K562 (cell line): ENCODE measurements around the gene ACSL3. TPM values are rescaled to one million over a fixed set of nuclear protein-coding genes. Genes with fewer than 3 reads are reported as not detected.

Experiments
- ATAC-seq: fragments of 200-7000 bp; cut with Tn5 transposase; 3 replicates; pipeline ENCODE4 v1.9.1; 2020; ENCODE audit warnings: moderate library complexity
- BruUV-seq: library from RNA; stranded (reverse); fragments of 400-500 nt; replicated peaks from 2 replicates; lab custom pipeline; 2021; lab: Mats Ljungman, UMichigan
- CTCF ChIA-PET: fragments of 300-600 bp; formaldehyde crosslinking; extraction: SDS; loops from one replicate; lab custom pipeline; 2021; ENCODE audit warnings: low intra/inter-chr PET ratio; lab: Yijun Ruan, JAX
- POLR2A ChIA-PET: fragments of 300-600, 350-650 bp; sonication (Branson Sonifier 250); formaldehyde crosslinking; extraction: SDS; loops from one replicate; lab custom pipeline; 2021; ENCODE audit warnings: antibody characterized with exemption, inconsistent platforms; lab: Yijun Ruan, JAX
- DNase-seq, 4 experiments: peaks; one replicate each; pipeline versions ENCODE4 v3.0.0 to v3.0.0-alpha.2; 2011 to 2018; ENCODE audit warnings: low spot score in 3 of 4, mixed read lengths in 3 of 4; ENCODE audit errors: extremely low read depth in 1 of 4
- FAIRE-seq: peaks from 2 replicates; lab custom pipeline; 2011; peaks lifted over from hg19 to GRCh38; lab: Jason Lieb, UNC
- H2AFZ ChIP-seq: 2 replicates; pipeline ENCODE4 v1.6.0; 2011; ENCODE audit warnings: low read depth, low read length, control low read depth, inconsistent platforms
- H3K27ac ChIP-seq: fragments of 200-600 bp; 3 replicates; pipeline ENCODE4 v1.8.0; 2011; ENCODE audit warnings: low read depth, mild to moderate bottlenecking, control low read depth, inconsistent platforms, low read length, moderate library complexity, mixed read lengths; ENCODE audit errors: extremely low read depth
- H3K27me3 ChIP-seq, 2 experiments: fragments of 300-600 bp in 1 of 2; 2 replicates in 1 of 2; 3 replicates in 1 of 2; pipeline versions ENCODE4 v1.6.0 to v1.8.0; 2011; ENCODE audit warnings: inconsistent platforms in 2 of 2, low read length in 2 of 2, mild to moderate bottlenecking in 1 of 2, mixed read lengths in 1 of 2, moderate library complexity in 1 of 2; ENCODE audit not compliant: control insufficient read depth in 2 of 2, insufficient read depth in 2 of 2
- H3K36me3 ChIP-seq: fragments of 300-600 bp; 3 replicates; pipeline ENCODE4 v1.8.0; 2011; ENCODE audit warnings: mild to moderate bottlenecking, low read length, inconsistent platforms; ENCODE audit not compliant: control insufficient read depth, insufficient read depth
- H3K4me1 ChIP-seq, 2 experiments: fragments of 200-600 bp in 1 of 2; replicated peaks in 1 of 2; 2 replicates in 1 of 2; 3 replicates in 1 of 2; pipeline versions ENCODE4 v1.5.1 to v1.8.0; 2011; ENCODE audit warnings: inconsistent platforms in 2 of 2, low read length in 2 of 2, mild to moderate bottlenecking in 1 of 2, mixed read lengths in 1 of 2, moderate library complexity in 1 of 2; ENCODE audit not compliant: control insufficient read depth in 2 of 2, insufficient read depth in 2 of 2
- H3K4me2 ChIP-seq: 2 replicates; pipeline ENCODE4 v1.6.1; 2011; ENCODE audit warnings: low read length, control low read depth, inconsistent platforms, mixed read lengths; ENCODE audit not compliant: insufficient read depth
- H3K4me3 ChIP-seq: fragments of 200-600 bp; sonication (generic), shearing (Covaris generic); 2 replicates; pipeline ENCODE4 v1.5.1; 2016; ENCODE audit warnings: control low read depth, inconsistent platforms
- H3K79me2 ChIP-seq: fragments of 200-600 bp; 3 replicates; pipeline ENCODE4 v1.8.0; 2011; ENCODE audit warnings: low read length, inconsistent platforms; ENCODE audit not compliant: control insufficient read depth, insufficient read depth
- H3K9ac ChIP-seq, 2 experiments: 2 replicates each; pipeline versions ENCODE4 v1.6.0 to v1.6.1; 2011; ENCODE audit warnings: low read depth in 2 of 2, low read length in 2 of 2, control low read depth in 1 of 2, inconsistent platforms in 1 of 2, mild to moderate bottlenecking in 1 of 2, mixed read lengths in 1 of 2; ENCODE audit not compliant: insufficient read depth in 1 of 2
- H3K9me1 ChIP-seq: one replicate; pipeline ENCODE4 v1.6.0; 2011; ENCODE audit warnings: inconsistent platforms, mild to moderate bottlenecking, low read length, moderate library complexity; ENCODE audit not compliant: control insufficient read depth, insufficient read depth
- H3K9me3 ChIP-seq: replicated peaks from 2 replicates; pipeline ENCODE4 v1.5.1; 2011; ENCODE audit warnings: low read depth, low read length, inconsistent platforms; ENCODE audit not compliant: control insufficient read depth, insufficient read depth
- H4K20me1 ChIP-seq: replicated peaks from 2 replicates; pipeline ENCODE4 v1.6.1; 2011; ENCODE audit warnings: low read length, inconsistent platforms, mixed read lengths; ENCODE audit not compliant: control insufficient read depth, insufficient read depth
- BHLHE40 ChIP-seq: IDR thresholded peaks from 2 replicates; pipeline ENCODE4 v1.6.1; 2011; ENCODE audit warnings: low read length, improper control_type of control experiment
- CEBPG ChIP-seq, 3 experiments: fragments of 200-800 bp in 1 of 3; sonication (Bioruptor generic) in 1 of 3; sonication (generic) in 1 of 3; formaldehyde crosslinking in 1 of 3; IDR thresholded peaks in 2 of 3; conservative IDR thresholded peaks in 1 of 3; 2 replicates each; pipeline versions ENCODE4 v1.6.1 to v1.8.0; 2016 to 2022; ENCODE audit warnings: missing compliant biosample characterization in 2 of 3, missing genetic modification characterization in 2 of 3, mild to moderate bottlenecking in 1 of 3, missing genetic modification reagents in 1 of 3
- CHCHD3 ChIP-seq: fragments of 250-450 bp; sonication (Bioruptor Pico); IDR thresholded peaks from 2 replicates; pipeline ENCODE4 v2.1.2; 2022; ENCODE audit warnings: mild to moderate bottlenecking
- KHSRP ChIP-seq: fragments of 450-650 bp; IDR thresholded peaks from 2 replicates; pipeline ENCODE4 v1.6.1; 2017
- PBX2 ChIP-seq, 2 experiments: IDR thresholded peaks in 1 of 2; conservative IDR thresholded peaks in 1 of 2; 2 replicates each; pipeline ENCODE4 v1.6.1; 2016; ENCODE audit warnings: low read depth in 2 of 2, mild to moderate bottlenecking in 1 of 2, missing compliant biosample characterization in 1 of 2, missing genetic modification characterization in 1 of 2, moderate library complexity in 1 of 2
- POLR2G ChIP-seq: fragments of 200-400 bp; formaldehyde crosslinking; IDR thresholded peaks from 2 replicates; pipeline ENCODE4 v1.6.1; 2017; ENCODE audit warnings: low read depth, mild to moderate bottlenecking, antibody characterized with exemption, low read length, moderate library complexity
- SNRNP70 ChIP-seq: fragments of 200-400 bp; formaldehyde crosslinking; optimal IDR thresholded peaks from 2 replicates; pipeline ENCODE3; 2017; ENCODE audit warnings: low read depth, low read length
- SRSF1 ChIP-seq: fragments of 200-400 bp; formaldehyde crosslinking; IDR thresholded peaks from 2 replicates; pipeline ENCODE4 v1.6.1; 2017; ENCODE audit warnings: mild to moderate bottlenecking, low read depth, low read length, moderate library complexity
- TFAM ChIP-seq: fragments of 250-450 bp; sonication (Bioruptor Pico); conservative IDR thresholded peaks from 2 replicates; pipeline ENCODE4 v1.5.0; 2021; ENCODE audit warnings: mild to moderate bottlenecking, moderate library complexity
- ZFX ChIP-seq: sonication (generic); formaldehyde crosslinking; IDR thresholded peaks from 2 replicates; pipeline ENCODE4 v1.8.0; 2022; ENCODE audit warnings: mild to moderate bottlenecking, missing genetic modification reagents, moderate library complexity
- ZNF551 ChIP-seq: fragments of 250-450 bp; sonication (Bioruptor Pico); IDR thresholded peaks from 2 replicates; pipeline ENCODE4 v1.5.0; 2021; ENCODE audit warnings: mild to moderate bottlenecking, moderate library complexity
- ZNF695 ChIP-seq: fragments of 450-650 bp; formaldehyde crosslinking; IDR thresholded peaks from 2 replicates; pipeline ENCODE4 v1.4.0; 2020; ENCODE audit warnings: mild to moderate bottlenecking, moderate library complexity
- WGBS: fragments of 100-300 bp; shearing (Covaris generic); methylation state at CpG from one replicate; pipeline ENCODE4 v1.1.6; 2016; ENCODE audit warnings: low coverage, mixed read lengths; ENCODE audit not compliant: insufficient coverage; ENCODE audit errors: missing lambda C conversion rate; 5-methylcytosine and 5-hydroxymethylcytosine counted together
- in situ Hi-C: fragments of 300-500 bp; cut with MboI; formaldehyde crosslinking; loops from 4 replicates; pipeline ENCODE4 v1.15.0; 2018; ENCODE audit warnings: inconsistent platforms, mixed read lengths
- intact Hi-C: fragments of 100-400 bp; cut with micrococcal nuclease; formaldehyde crosslinking; loops from 2 replicates; pipeline ENCODE4 v1.14.2; 2022
- polyA plus RNA-seq, 8 experiments: library from polyadenylated mRNA; depleted of rRNA in 4 of 8; stranded (reverse) in 5 of 8; unstranded in 3 of 8; fragments of >200 nt; fragmentation: Nextera tagmentation in 2 of 8; fragmentation: Illumina TruSeq in 1 of 8; extraction: Ambion mirVana in 2 of 8; extraction: Trizol in 1 of 8; gene quantifications; 2 replicates each; pipeline versions ENCODE4 v1.2.1 to v1.2.3, GENCODE V29; 2011 to 2014; ENCODE audit warnings: inconsistent platforms in 1 of 8, missing spikeins in 1 of 8
- total RNA-seq, 7 experiments: library from RNA; depleted of rRNA in 6 of 7; stranded (reverse); fragments of >200 nt in 6 of 7; fragmentation: Illumina TruSeq in 2 of 7; extraction: Trizol in 2 of 7; gene quantifications; 2 replicates each; pipeline versions ENCODE4 v1.2.1 to v1.2.3, GENCODE V29; 2011 to 2021; ENCODE audit warnings: low replicate concordance in 1 of 7
- TF ChIP-seq, protein P1 (sequence below): sonication (generic); formaldehyde crosslinking; IDR thresholded peaks from 2 replicates; pipeline ENCODE4 v1.9.0; 2022; ENCODE audit warnings: mild to moderate bottlenecking, missing genetic modification reagents
- TF ChIP-seq, protein P2 (sequence below): fragments of 250-450 bp; sonication (Bioruptor Pico); IDR thresholded peaks from 2 replicates; pipeline ENCODE4 v1.5.0; 2020; ENCODE audit warnings: mild to moderate bottlenecking

Gene ACSL3
- total and polyA plus RNA-seq, 9 of the 15 experiments (the other 6 are each of a cell fraction or from before 2014, with no cell fraction given), result 21.3 to 123 (median 85.2) TPM

DNA sequence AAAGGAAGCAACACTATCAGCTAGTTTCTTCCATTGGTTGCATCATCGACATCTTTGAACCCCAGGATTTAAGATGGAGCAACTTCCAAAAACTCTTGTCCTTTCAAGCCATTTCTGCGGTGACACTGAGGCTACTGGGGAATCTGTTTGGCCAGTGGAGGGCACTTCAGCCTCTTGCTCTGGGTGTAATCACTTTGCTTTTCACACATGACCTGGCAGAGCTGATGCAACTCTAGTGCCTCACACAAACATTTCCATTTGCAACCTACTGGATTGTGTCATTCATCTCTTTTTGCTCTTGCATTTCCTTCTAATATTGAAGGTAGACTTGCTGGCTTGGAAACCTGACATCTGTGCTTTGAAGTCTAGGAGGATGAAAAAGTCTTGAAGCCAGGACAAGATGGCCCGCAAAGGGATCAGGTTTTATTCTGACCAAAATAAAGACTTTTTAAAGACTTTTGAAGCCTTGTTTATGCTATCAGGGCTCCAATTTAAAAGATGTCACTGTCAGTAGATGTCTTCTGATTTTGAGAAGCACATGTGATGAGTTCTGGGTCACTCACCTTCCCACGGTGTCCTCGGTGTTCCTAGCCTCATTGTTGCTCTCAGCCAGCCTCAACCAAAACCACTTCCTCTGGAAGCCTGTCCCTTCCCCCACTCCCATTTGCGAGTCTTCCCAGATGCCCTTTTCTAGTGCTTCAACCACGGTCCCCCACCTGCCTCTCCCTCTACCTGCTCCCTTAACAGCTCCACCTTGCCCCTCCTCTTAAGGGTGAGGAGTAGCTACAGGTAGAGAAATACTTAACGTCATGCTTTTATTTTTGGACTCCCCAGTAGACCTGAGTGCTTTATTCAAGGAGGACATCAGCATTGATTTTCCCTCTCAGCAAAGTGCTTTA lies 121.4 kb downstream of the ACSL3 start:
- H3K79me2 ChIP-seq, result no peaks in the 10 kb centered on the region
- intact Hi-C loops (loop anchor here (1.0 to 5.0 kb wide), 2 partner anchors 60 to 119 kb away; no protein-coding TSS in a partner anchor), in situ Hi-C loops (no loop called here)
- H3K27me3 ChIP-seq, result no peaks in the 10 kb centered on the region
- no TSS peak for BruUV-seq
- H3K9ac ChIP-seq, result no peak overlapping the region
- no peak overlapping the region; the same call in 2 of the 3 replicates for H3K27ac ChIP-seq
- DNase-seq, result peak in 2 of 4 experiments; percentile 21 to 56
- peak; percentile 99 for ATAC-seq
- no peak overlapping the region for H3K4me2 ChIP-seq
- H2AFZ ChIP-seq, result peak overlapping the region; percentile 66
- no peaks in the 10 kb centered on the region for H3K36me3 ChIP-seq
- peak; percentile 91 for FAIRE-seq
- ChIA-PET CTCF (interaction anchor here (1.0 kb wide), 1 partner anchor 817 kb away, joined by 3 read pairs; no protein-coding TSS in a partner anchor), POLR2A (interaction anchor here (1.3 kb wide), 1 partner anchor 10 kb away, joined by 3 read pairs; no protein-coding TSS in a partner anchor)
- H3K4me3 ChIP-seq, result no peak overlapping the region
- H3K4me1 ChIP-seq, result peaks cover 0 to 6% of the 10 kb centered on the region in 2 experiments; a peak in 1 of 5 replicates
- 28% methylated on average over 4 of the region's 8 CpGs for WGBS
- H3K9me3 ChIP-seq, result no peaks in the 10 kb centered on the region
- no peaks in the 10 kb centered on the region for H4K20me1 ChIP-seq
- H3K9me1 ChIP-seq, result no peaks in the 10 kb centered on the region
- no peak for TF ChIP-seq ZNF695 (CRISPR knock-in tag)
- TF ChIP-seq PBX2 (CRISPR knock-in tag; IDR thresholded peaks at IDR 0.05; ENCODE audit: low read depth), result no peak
- peak; percentile 24; the same call in 1 of the 2 replicates for TF ChIP-seq PBX2 (tag; conservative IDR thresholded peaks at IDR 0.05; ENCODE audit: low read depth)
- no peak for TF ChIP-seq TFAM (CRISPR knock-in tag)
- TF ChIP-seq, protein P1, sequence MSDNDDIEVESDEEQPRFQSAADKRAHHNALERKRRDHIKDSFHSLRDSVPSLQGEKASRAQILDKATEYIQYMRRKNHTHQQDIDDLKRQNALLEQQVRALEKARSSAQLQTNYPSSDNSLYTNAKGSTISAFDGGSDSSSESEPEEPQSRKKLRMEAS (CRISPR knock-in tag), result no peak
- peak; percentile 96 for TF ChIP-seq CEBPG (CRISPR knock-in tag; IDR thresholded peaks at IDR 0.05)
- peak; percentile 95 to 98 for TF ChIP-seq CEBPG (tag; conservative IDR thresholded peaks at IDR 0.05 in 1 of 2, IDR thresholded peaks at IDR 0.05 in 1 of 2)
- TF ChIP-seq, protein P2, sequence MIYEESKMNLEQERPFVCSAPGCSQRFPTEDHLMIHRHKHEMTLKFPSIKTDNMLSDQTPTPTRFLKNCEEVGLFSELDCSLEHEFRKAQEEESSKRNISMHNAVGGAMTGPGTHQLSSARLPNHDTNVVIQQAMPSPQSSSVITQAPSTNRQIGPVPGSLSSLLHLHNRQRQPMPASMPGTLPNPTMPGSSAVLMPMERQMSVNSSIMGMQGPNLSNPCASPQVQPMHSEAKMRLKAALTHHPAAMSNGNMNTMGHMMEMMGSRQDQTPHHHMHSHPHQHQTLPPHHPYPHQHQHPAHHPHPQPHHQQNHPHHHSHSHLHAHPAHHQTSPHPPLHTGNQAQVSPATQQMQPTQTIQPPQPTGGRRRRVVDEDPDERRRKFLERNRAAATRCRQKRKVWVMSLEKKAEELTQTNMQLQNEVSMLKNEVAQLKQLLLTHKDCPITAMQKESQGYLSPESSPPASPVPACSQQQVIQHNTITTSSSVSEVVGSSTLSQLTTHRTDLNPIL, result no peak
- TF ChIP-seq SRSF1, result no peak
- no peak for TF ChIP-seq SNRNP70
- peak; percentile 51; the same call in 1 of the 2 replicates for TF ChIP-seq BHLHE40
- TF ChIP-seq ZFX (CRISPR knock-in tag), result no peak
- TF ChIP-seq POLR2G, result no peak
- no peak for TF ChIP-seq ZNF551 (CRISPR knock-in tag)
- TF ChIP-seq KHSRP, result no peak
- TF ChIP-seq CHCHD3 (CRISPR knock-in tag), result no peak
